MM.1S (cell line): Measurements from ENCODE around the gene OXLD1.

ENCODE experiments used
- EZH2 ChIP-seq: fragments of 300-600 bp; sonication (generic); optimal IDR thresholded peaks from 2 replicates; pipeline ENCODE3; 2017; ENCODE audit warnings: low read depth, mild to moderate bottlenecking, antibody characterized with exemption, low read length, mixed read lengths
- EZH2phosphoT487 ChIP-seq: fragments of 300-600 bp; sonication (generic); IDR thresholded peaks from 2 replicates; pipeline ENCODE4 v1.6.1; 2018; ENCODE audit warnings: antibody characterized with exemption, low read length
- TF ChIP-seq, protein P1 (sequence below): fragments of 300-600 bp; sonication (generic); IDR thresholded peaks from 2 replicates; pipeline ENCODE4 v1.5.1; 2016; ENCODE audit warnings: antibody characterized with exemption, low read length, mixed read lengths

DNA sequence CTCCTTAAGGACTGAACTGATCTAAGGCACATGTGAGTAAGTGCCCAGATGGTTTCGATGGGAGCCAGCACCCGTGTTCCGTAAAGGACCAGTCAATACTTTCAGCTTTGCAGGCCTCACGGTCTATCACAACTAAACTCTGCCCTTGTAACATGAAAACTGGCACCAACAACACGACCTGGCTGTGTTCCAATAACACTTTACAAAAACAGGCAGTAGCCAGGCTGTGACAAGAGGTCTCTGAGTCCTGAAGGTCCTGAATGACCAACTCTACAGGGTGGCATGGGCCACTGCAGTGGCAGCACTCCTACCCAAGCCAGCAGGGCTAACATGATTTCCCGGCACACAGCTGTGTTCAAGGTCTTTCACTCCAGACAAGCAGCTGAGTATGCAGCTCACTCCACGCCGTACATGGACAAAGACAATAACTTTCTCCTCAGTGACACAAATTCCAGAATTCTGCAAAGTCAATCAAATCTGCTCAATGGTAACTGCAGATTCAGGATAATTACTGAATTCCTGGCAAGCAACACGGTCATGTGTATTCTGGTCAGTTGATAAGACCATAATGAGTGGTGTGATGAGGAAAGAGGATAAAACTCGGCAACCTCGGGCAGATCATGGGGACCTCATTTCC, 44.8 kb downstream of the OXLD1 start:
- TF ChIP-seq, protein P1, sequence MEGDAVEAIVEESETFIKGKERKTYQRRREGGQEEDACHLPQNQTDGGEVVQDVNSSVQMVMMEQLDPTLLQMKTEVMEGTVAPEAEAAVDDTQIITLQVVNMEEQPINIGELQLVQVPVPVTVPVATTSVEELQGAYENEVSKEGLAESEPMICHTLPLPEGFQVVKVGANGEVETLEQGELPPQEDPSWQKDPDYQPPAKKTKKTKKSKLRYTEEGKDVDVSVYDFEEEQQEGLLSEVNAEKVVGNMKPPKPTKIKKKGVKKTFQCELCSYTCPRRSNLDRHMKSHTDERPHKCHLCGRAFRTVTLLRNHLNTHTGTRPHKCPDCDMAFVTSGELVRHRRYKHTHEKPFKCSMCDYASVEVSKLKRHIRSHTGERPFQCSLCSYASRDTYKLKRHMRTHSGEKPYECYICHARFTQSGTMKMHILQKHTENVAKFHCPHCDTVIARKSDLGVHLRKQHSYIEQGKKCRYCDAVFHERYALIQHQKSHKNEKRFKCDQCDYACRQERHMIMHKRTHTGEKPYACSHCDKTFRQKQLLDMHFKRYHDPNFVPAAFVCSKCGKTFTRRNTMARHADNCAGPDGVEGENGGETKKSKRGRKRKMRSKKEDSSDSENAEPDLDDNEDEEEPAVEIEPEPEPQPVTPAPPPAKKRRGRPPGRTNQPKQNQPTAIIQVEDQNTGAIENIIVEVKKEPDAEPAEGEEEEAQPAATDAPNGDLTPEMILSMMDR = no peak
- TF ChIP-seq EZH2phosphoT487 (no peak), EZH2 (no peak)
